SIG-M5 treated with dmso at 0.1 percent for 504 hours (cell line): ENCODE data around the gene FOXO6.
"Not testable (repeated sequence)": the region's sequence is repeated elsewhere in the genome, so short reads cannot be mapped to it uniquely, and the experiment has no call there.

Experiments used
- DNase-seq: peaks from one replicate; lab custom pipeline; 2025; ENCODE audit not compliant: unreplicated experiment; lab: John Stamatoyannopoulos, UW

The FOXO6 gene

GRCh38 chr1:41328780-41329640, 32.2 kb upstream of the FOXO6 start:
- DNase-seq: no peak

- no peak for DNase-seq
Measured at GRCh38 chr1:41329662-41330587, 31.3 kb upstream of the FOXO6 start.

GRCh38 chr1:41330588-41331545, 30.4 kb upstream of the FOXO6 start:
- DNase-seq: peak; percentile 25

- no peak for DNase-seq
Measured at GRCh38 chr1:41331546-41331917, 29.7 kb upstream of the FOXO6 start.

- DNase-seq: not testable (repeated sequence)
Measured at GRCh38 chr1:41332161-41332560, 29.1 kb upstream of the FOXO6 start.

GRCh38 chr1:41333146-41333784, 28.0 kb upstream of the FOXO6 start:
- no peak for DNase-seq

GRCh38 chr1:41338820-41339219, 22.4 kb upstream of the FOXO6 start:
- no peak for DNase-seq

- DNase-seq: no peak
Measured at GRCh38 chr1:41340655-41341364, 20.4 kb upstream of the FOXO6 start.

- no peak for DNase-seq
Measured at GRCh38 chr1:41341365-41341683, 19.9 kb upstream of the FOXO6 start.

GRCh38 chr1:41341772-41342562, 19.3 kb upstream of the FOXO6 start:
- DNase-seq: no peak

GRCh38 chr1:41342774-41343355, 18.4 kb upstream of the FOXO6 start:
- DNase-seq: no peak

- no peak for DNase-seq
Measured at GRCh38 chr1:41343790-41344699, 17.2 kb upstream of the FOXO6 start.

- DNase-seq: no peak
Measured at GRCh38 chr1:41344708-41345159, 16.5 kb upstream of the FOXO6 start.

GRCh38 chr1:41345434-41346075, 15.7 kb upstream of the FOXO6 start:
- no peak for DNase-seq

GRCh38 chr1:41347276-41347675, 14.0 kb upstream of the FOXO6 start:
- peak; percentile 17 for DNase-seq

GRCh38 chr1:41348394-41348793, 12.8 kb upstream of the FOXO6 start:
- no peak for DNase-seq
